Activated naive CD4-positive, alpha-beta T cell treated with anti-CD3 and anti-CD28 coated beads, Interleukin-2, amount 10 ng/mL, durations not matched to agents 7 days and 5 days (primary cell): ENCODE measurements around the gene PTOV1.
A peak's percentile ranks its signal among the peaks of the same experiment; 100 is the strongest.

Experiments used
- CTCF ChIA-PET: fragments of 350-600 bp; sonication (Branson Sonifier 250); formaldehyde crosslinking; loops from one replicate; lab custom pipeline; 2021; ENCODE audit warnings: antibody characterized with exemption; lab: Charles Lee
- DNase-seq: peaks from one replicate; pipeline ENCODE4 v3.0.0-alpha.2; 2020
- H3K27ac Mint-ChIP-seq: one replicate; pipeline ENCODE4 v1.8.0; 2021; ENCODE audit warnings: mild to moderate bottlenecking, moderate library complexity, mixed read lengths
- H3K27me3 Mint-ChIP-seq: one replicate; pipeline ENCODE4 v1.8.0; 2021; ENCODE audit warnings: mild to moderate bottlenecking, mixed read lengths
- H3K36me3 Mint-ChIP-seq: one replicate; pipeline ENCODE4 v1.8.0; 2021; ENCODE audit warnings: mixed read lengths
- H3K4me1 Mint-ChIP-seq: one replicate; pipeline ENCODE4 v1.8.0; 2021; ENCODE audit warnings: mixed read lengths
- H3K4me3 Mint-ChIP-seq: one replicate; pipeline ENCODE4 v1.8.0; 2021; ENCODE audit warnings: mild to moderate bottlenecking, moderate library complexity, mixed read lengths
- H3K9me3 Mint-ChIP-seq: one replicate; pipeline ENCODE4 v1.8.0; 2021; ENCODE audit warnings: mixed read lengths

The PTOV1 gene

DNA sequence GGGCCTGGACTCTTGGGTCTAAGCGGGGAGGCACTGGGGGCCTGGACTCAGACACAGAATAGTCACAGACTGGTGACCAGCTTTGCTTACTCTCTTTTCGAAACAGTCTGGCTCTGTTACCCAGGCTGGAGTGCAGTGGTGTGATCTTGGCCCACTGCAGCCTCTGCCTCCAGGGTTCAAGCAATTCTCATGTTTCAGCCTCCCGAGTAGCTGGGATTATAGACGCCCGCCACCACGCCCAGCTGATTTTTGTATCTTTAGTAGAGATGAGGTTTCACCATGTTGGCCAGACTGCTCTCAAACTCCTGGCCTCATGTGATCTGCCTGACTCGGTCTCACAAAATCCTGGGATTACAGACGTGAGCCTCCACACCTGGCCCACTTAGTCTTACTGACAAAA is 21.8 kb upstream of the PTOV1 start:
- Mint-ChIP-seq H3K27me3 (no peaks in the 10 kb centered on the region), H3K4me3 (no peak overlapping the region), H3K4me1 (peaks cover 16% of the 10 kb centered on the region), H3K27ac (no peak overlapping the region), H3K9me3 (no peaks in the 10 kb centered on the region), H3K36me3 (peaks cover 16% of the 10 kb centered on the region)
- no peak for DNase-seq
- CTCF ChIA-PET, result no interaction called here

- DNase-seq, result no peak
- H3K4me1 Mint-ChIP-seq, result peaks cover 16% of the 10 kb centered on the region
- no peaks in the 10 kb centered on the region for H3K9me3 Mint-ChIP-seq
- no peak overlapping the region for H3K4me3 Mint-ChIP-seq
- CTCF ChIA-PET, result no interaction called here
- peaks cover 18% of the 10 kb centered on the region for H3K36me3 Mint-ChIP-seq
- no peak overlapping the region for H3K27ac Mint-ChIP-seq
- H3K27me3 Mint-ChIP-seq, result no peaks in the 10 kb centered on the region
Observed at GRCh38 chr19:49829721-49830120, 21.2 kb upstream of the PTOV1 start.

DNA sequence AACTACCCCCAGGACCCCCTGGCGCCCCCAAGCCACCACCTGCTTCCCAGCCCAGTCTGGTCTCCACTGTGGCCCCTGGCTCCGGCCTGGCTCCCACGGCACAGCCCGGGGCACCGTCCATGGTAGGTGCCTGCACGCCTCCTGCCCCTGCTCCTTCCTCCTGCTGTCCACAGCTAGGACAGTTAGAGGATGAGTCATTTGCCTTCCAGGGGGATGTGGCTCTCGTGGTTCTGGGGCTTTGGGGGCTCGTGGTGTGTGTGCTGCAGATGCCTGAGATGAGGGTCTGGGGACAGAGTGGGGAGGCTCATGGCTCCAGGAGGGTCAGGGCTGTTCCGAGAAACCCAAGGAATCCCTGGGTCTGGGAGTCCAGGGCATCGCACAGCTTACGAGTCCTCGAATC is 20.2 kb upstream of the PTOV1 start:
- no peaks in the 10 kb centered on the region for H3K9me3 Mint-ChIP-seq
- H3K4me1 Mint-ChIP-seq, result peaks cover 16% of the 10 kb centered on the region
- H3K36me3 Mint-ChIP-seq, result peaks cover 23% of the 10 kb centered on the region
- H3K27ac Mint-ChIP-seq, result no peak overlapping the region
- no peaks in the 10 kb centered on the region for H3K27me3 Mint-ChIP-seq
- no peak overlapping the region for H3K4me3 Mint-ChIP-seq
- CTCF ChIA-PET, result interaction anchor here (0.6 kb wide), 1 partner anchor 262 kb away, joined by 3 read pairs; no protein-coding TSS in a partner anchor
- no peak for DNase-seq

DNA sequence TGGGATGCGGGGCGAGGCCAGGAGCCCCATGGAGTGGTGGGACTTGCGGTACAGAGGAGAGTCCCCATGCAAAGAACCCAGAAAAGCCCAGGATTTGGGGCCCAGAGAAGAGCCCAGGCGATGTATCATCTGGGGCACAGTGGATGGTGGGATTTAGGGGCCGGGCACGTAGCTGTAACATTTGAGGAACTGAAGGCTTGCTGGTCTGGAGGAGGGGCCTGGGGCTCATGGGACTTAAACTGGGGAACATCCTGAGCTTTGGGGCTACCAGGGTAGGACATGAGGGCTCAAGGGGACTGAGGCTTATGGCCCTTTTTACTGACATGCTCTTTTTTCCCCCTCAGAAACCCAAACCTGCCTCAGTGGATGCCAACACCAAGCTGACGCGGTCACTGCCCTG is 19.4 kb upstream of the PTOV1 start:
- Mint-ChIP-seq H3K27me3 (no peaks in the 10 kb centered on the region), H3K9me3 (no peaks in the 10 kb centered on the region), H3K36me3 (peaks cover 23% of the 10 kb centered on the region), H3K4me1 (peaks cover 16% of the 10 kb centered on the region), H3K4me3 (no peak overlapping the region), H3K27ac (peak overlapping the region; percentile 62)
- CTCF ChIA-PET, result no interaction called here
- DNase-seq, result no peak

DNA sequence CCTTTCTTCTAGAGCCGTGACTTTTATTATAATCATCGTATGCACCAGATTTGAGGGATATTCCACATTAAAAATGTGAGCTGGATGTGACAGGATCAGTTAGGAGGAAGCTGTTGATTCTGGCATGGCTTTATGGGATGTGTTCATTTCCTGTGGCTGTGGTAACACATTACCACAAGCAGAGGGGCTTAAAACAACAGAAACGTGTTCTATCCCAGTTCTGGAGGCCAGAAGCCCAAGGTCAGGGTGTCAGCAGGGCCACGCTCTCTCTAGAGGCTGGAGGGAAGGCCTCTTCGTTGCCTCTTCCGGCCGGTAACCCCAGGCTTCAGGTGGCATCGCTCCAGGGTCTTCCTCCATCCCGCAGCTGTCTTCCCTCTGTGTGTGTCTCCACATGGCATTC is 18.4 kb upstream of the PTOV1 start:
- DNase-seq, result no peak
- H3K4me3 Mint-ChIP-seq, result no peak overlapping the region
- peaks cover 29% of the 10 kb centered on the region for H3K36me3 Mint-ChIP-seq
- peak overlapping the region; percentile 80 for H3K27ac Mint-ChIP-seq
- H3K4me1 Mint-ChIP-seq, result peaks cover 16% of the 10 kb centered on the region
- no peaks in the 10 kb centered on the region for H3K9me3 Mint-ChIP-seq
- H3K27me3 Mint-ChIP-seq, result no peaks in the 10 kb centered on the region
- CTCF ChIA-PET, result no interaction called here

GRCh38 chr19:49833599-49833998 is 17.4 kb upstream of the PTOV1 start:
- no peaks in the 10 kb centered on the region for H3K9me3 Mint-ChIP-seq
- no peak overlapping the region for H3K27ac Mint-ChIP-seq
- no peak for DNase-seq
- CTCF ChIA-PET, result no interaction called here
- H3K27me3 Mint-ChIP-seq, result no peaks in the 10 kb centered on the region
- H3K4me3 Mint-ChIP-seq, result no peak overlapping the region
- H3K36me3 Mint-ChIP-seq, result peaks cover 34% of the 10 kb centered on the region
- H3K4me1 Mint-ChIP-seq, result peaks cover 16% of the 10 kb centered on the region

GRCh38 chr19:49835562-49835961 is 15.4 kb upstream of the PTOV1 start:
- peaks cover 45% of the 10 kb centered on the region for H3K36me3 Mint-ChIP-seq
- no peak for DNase-seq
- no peak overlapping the region for H3K4me3 Mint-ChIP-seq
- H3K4me1 Mint-ChIP-seq, result peaks cover 16% of the 10 kb centered on the region
- H3K9me3 Mint-ChIP-seq, result no peaks in the 10 kb centered on the region
- no peaks in the 10 kb centered on the region for H3K27me3 Mint-ChIP-seq
- no peak overlapping the region for H3K27ac Mint-ChIP-seq
- CTCF ChIA-PET, result no interaction called here

DNA sequence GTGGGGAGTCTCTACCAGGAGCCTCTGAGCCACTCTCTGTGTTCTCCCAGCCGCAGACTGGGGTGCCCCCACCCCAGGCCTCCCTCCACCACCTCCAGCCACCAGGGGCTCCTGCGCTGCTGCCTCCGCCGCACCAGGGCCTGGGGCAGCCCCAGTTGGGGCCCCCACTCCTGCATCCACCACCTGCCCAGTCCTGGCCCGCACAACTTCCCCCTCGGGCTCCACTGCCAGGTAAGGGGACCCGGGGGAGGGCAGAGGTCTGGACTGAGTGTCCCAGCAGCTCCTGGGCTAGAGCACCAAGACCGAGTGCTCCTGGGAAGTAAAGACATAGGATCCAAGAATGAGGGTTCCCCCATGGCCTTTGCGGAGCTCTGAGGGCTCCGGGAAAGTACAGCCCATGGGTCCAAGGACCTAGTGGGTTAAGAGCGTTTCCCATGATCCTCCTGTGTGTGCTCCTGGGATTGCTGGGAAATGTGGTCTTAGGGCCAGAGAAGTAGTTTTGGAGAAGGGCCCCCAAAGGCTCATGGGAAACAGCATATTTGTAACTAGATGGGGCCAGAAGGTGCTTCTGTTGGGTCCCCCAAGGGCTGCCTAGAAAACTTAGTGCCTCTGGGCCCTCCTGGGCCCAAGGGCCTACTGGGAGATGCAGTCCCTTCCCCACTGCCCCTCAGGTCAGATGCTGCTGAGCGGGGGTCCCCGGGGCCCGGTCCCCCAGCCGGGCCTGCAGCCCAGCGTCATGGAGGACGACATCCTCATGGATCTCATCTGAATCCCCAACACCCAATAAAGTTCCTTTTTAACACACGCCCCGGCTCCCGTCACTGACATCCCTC is 14.6 kb upstream of the PTOV1 start:
- H3K36me3 Mint-ChIP-seq, result peaks cover 47% of the 10 kb centered on the region
- H3K27me3 Mint-ChIP-seq, result no peaks in the 10 kb centered on the region
- CTCF ChIA-PET, result no interaction called here
- no peak overlapping the region for H3K27ac Mint-ChIP-seq
- H3K9me3 Mint-ChIP-seq, result no peaks in the 10 kb centered on the region
- peaks cover 16% of the 10 kb centered on the region for H3K4me1 Mint-ChIP-seq
- no peak overlapping the region for H3K4me3 Mint-ChIP-seq
- DNase-seq, result no peak

- H3K4me1 Mint-ChIP-seq, result peaks cover 11% of the 10 kb centered on the region
- DNase-seq, result no peak
- CTCF ChIA-PET, result no interaction called here
- no peaks in the 10 kb centered on the region for H3K9me3 Mint-ChIP-seq
- peaks cover 44% of the 10 kb centered on the region for H3K36me3 Mint-ChIP-seq
- no peaks in the 10 kb centered on the region for H3K27me3 Mint-ChIP-seq
- no peak overlapping the region for H3K4me3 Mint-ChIP-seq
- no peak overlapping the region for H3K27ac Mint-ChIP-seq
Observed at GRCh38 chr19:49837009-49837310, 14.0 kb upstream of the PTOV1 start.

- H3K36me3 Mint-ChIP-seq, result peaks cover 41% of the 10 kb centered on the region
- CTCF ChIA-PET, result no interaction called here
- no peak overlapping the region for H3K4me3 Mint-ChIP-seq
- H3K9me3 Mint-ChIP-seq, result no peaks in the 10 kb centered on the region
- DNase-seq, result no peak
- H3K27me3 Mint-ChIP-seq, result no peaks in the 10 kb centered on the region
- peaks cover 6% of the 10 kb centered on the region for H3K4me1 Mint-ChIP-seq
- H3K27ac Mint-ChIP-seq, result no peak overlapping the region
Observed at GRCh38 chr19:49837425-49837824, 13.5 kb upstream of the PTOV1 start.

DNA sequence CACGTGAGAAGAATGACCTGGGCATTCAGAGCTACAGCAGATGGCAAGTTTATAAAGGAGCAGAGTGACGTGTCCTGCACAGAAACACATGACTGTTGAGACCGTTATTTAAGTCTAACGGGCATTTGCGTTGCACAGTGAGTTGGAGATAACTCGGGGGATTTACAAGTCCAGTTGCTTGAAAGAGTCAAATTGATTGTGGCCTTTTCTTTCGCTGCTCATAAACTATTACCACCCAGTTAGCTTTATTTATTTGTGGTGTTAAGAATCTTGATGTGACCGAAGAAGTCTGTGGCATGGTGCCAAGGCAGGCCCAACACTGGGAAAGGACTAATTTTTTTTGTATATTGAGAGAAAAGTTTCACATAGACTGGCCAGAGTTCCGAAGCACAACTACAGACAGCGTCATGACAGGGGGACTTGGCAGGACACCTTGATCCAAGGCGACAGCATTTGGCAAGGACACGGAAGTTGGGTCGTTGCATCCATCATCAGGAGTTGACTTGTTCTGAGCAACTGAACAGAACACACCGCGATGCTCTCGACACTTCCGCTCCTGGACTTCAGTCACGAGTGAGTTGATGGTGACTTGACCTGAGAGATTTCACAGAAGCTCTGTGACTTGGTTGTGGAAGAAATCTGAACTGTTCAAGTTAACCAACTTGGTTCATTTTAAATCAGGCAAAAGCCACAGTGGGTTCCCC is 11.9 kb upstream of the PTOV1 start:
- H3K9me3 Mint-ChIP-seq, result no peaks in the 10 kb centered on the region
- no peaks in the 10 kb centered on the region for H3K4me1 Mint-ChIP-seq
- H3K27me3 Mint-ChIP-seq, result no peaks in the 10 kb centered on the region
- peaks cover 33% of the 10 kb centered on the region for H3K36me3 Mint-ChIP-seq
- CTCF ChIA-PET, result no interaction called here
- no peak for DNase-seq
- no peak overlapping the region for H3K4me3 Mint-ChIP-seq
- no peak overlapping the region for H3K27ac Mint-ChIP-seq

DNA sequence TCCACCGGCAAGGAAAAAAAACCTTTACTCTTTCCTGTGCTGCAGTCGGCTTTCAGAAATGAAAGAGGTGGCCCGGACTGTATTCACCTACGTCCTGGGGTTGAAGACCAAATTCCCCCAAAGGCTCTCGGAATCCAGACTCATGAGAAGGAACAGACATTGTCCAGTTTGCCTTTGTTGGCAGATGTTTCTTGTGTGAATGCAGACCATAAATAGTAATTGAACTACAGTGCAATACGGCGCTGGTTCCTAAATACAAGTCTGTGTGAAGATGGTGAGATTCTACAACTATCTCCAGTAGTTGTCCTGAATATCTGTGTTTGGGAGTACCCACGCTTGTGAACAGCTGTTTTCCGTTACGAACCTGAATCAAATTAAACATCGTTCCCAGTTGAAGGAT is 11.2 kb upstream of the PTOV1 start:
- no peaks in the 10 kb centered on the region for H3K27me3 Mint-ChIP-seq
- CTCF ChIA-PET, result no interaction called here
- no peaks in the 10 kb centered on the region for H3K9me3 Mint-ChIP-seq
- no peak for DNase-seq
- H3K4me1 Mint-ChIP-seq, result no peaks in the 10 kb centered on the region
- H3K27ac Mint-ChIP-seq, result no peak overlapping the region
- H3K4me3 Mint-ChIP-seq, result no peak overlapping the region
- H3K36me3 Mint-ChIP-seq, result peaks cover 31% of the 10 kb centered on the region

GRCh38 chr19:49840321-49840720 is 10.6 kb upstream of the PTOV1 start:
- Mint-ChIP-seq H3K9me3 (no peaks in the 10 kb centered on the region), H3K36me3 (peaks cover 26% of the 10 kb centered on the region), H3K4me3 (no peak overlapping the region), H3K4me1 (no peaks in the 10 kb centered on the region), H3K27me3 (no peaks in the 10 kb centered on the region), H3K27ac (no peak overlapping the region)
- CTCF ChIA-PET, result no interaction called here
- no peak for DNase-seq

DNA sequence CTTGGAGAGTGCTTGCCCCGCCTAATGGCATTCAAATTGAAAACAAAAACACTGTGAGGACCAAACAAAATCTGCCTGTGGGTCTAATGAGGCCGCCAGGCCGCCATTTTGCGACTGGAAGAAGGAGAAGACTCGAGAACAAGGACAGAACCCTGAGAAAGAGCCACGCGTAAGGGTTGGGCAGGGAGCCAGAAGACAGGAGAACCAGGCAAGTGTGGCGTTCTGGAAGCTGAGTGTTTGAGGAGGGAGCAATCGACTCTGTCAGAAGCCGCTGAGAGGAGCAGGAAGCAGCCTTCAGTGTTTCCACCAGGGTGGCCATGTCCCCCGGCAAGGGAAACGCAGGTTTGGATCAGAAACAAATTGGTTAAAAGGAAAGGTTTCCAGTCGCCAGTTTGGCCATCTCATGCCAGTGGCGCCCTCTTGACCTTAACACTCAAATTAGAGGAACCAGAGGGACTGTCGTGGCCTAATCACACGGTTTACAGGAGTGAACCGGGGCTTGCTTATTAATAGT is 10.2 kb upstream of the PTOV1 start:
- peaks cover 2% of the 10 kb centered on the region for H3K27me3 Mint-ChIP-seq
- CTCF ChIA-PET, result no interaction called here
- DNase-seq, result no peak
- H3K9me3 Mint-ChIP-seq, result no peaks in the 10 kb centered on the region
- H3K4me3 Mint-ChIP-seq, result no peak overlapping the region
- no peak overlapping the region for H3K27ac Mint-ChIP-seq
- H3K4me1 Mint-ChIP-seq, result no peaks in the 10 kb centered on the region
- H3K36me3 Mint-ChIP-seq, result peaks cover 26% of the 10 kb centered on the region

DNA sequence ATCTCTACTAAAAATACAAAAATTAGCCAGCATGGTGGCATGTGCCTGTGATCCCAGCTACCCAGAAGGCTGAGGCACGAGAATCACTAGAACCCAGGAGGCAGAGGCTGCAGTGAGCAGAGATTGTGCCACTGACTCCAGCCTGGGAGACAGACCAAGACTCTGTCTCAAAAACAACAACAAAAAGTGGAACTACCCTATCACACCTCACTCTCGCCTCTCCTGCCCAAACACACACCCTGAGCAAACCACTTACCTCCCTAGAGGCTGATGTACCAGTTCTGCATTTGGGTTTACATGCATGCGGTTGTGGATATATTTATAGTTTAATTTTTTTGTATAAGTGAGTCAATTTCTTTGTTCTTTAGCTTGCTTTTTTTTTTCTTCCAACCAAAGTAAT is 7.7 kb upstream of the PTOV1 start:
- no peak for DNase-seq
- Mint-ChIP-seq H3K4me3 (no peak overlapping the region), H3K36me3 (peaks cover 17% of the 10 kb centered on the region), H3K27ac (no peak overlapping the region), H3K9me3 (no peaks in the 10 kb centered on the region), H3K27me3 (peaks cover 4% of the 10 kb centered on the region), H3K4me1 (peaks cover 9% of the 10 kb centered on the region)
- CTCF ChIA-PET, result no interaction called here
